ENCODE measurements around the gene ATF7.
"Not testable (repeated sequence)": the region's sequence is repeated elsewhere in the genome, so short reads cannot be mapped to it uniquely, and the experiment has no call there.

DNA sequence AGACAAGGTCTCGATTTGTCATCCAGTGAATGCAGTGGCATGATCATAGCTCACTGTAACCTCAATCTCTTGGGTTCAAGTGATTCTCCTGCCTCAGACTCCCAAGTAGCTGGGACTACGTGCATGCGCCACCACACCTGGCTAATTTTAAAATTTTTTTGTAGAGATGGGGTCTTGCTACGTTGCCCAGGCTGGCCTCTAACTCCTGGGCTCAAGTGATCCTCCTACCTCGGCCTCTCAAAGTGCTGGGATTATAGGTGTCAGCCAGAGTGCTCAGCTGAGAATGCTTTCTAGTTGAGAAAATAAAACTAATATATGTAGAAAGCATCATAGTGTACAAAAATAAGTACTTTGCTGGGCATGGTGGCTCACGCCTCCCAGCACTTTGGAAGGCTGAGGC lies 77.8 kb downstream of the ATF7 start:
- not testable (repeated sequence) for TF ChIP-seq EZH2 (IDR thresholded peaks at IDR 0.05; ENCODE audit: insufficient read depth, poor library complexity, severe bottlenecking); EZH2phosphoT487 (IDR thresholded peaks at IDR 0.05; ENCODE audit: insufficient read depth, low read depth)

Data from GM23248 (cell line).